K562 treated with DMSO at 1 percent for 48 hours (cell line): ENCODE data around the gene PIGR. TPM values are rescaled to one million over a fixed set of nuclear protein-coding genes. Genes with fewer than 3 reads are reported as not detected.

Experiments
- total RNA-seq: library from RNA; unstranded; fragments of 300-600 nt; gene quantifications from 2 replicates; pipeline ENCODE4 v1.2.3, GENCODE V29; 2022; ENCODE audit warnings: low replicate concordance; ENCODE audit errors: extremely low read depth

PIGR gene
- total RNA-seq = not detected in 2 replicates

GRCh38 chr1:206946261-206946660 lies at the start of gene PIGR:
Gene PIGR, minus strand, starts transcription at chr1:206946466. Its CDS starts 5,935 bp downstream, at chr1:206940531.

GRCh38 chr1:206970446-206970845 lies 24.2 kb upstream of the PIGR start, which contains the start of gene FCAMR:
Gene FCAMR, minus strand, starts transcription at chr1:206970460. Its CDS starts 335 bp downstream, at chr1:206970125.

GRCh38 chr1:206921772-206922265 lies 24.4 kb downstream of the PIGR start, which contains the start of gene FCMR:
Gene FCMR, minus strand, starts transcription at chr1:206921941. Its CDS starts 87 bp downstream, at chr1:206921854.

GRCh38 chr1:206897175-206897574 lies 49.1 kb downstream of the PIGR start, which contains the start of gene IL24:
Gene IL24, plus strand, starts transcription at chr1:206897443. Its CDS starts 390 bp downstream, at chr1:206897833.

Other genes starting within 250 kb of the PIGR start
- not detected in 2 replicates for gene IL19, start 175.7 kb downstream of the PIGR start, total RNA-seq
- not detected in 2 replicates for gene IL10, start 174.0 kb downstream of the PIGR start, total RNA-seq
- not detected in 2 replicates for gene IL20, start 80.8 kb downstream of the PIGR start, total RNA-seq
- not detected in 2 replicates for gene IL24, start 49.0 kb downstream of the PIGR start, total RNA-seq
- not detected in 2 replicates for gene FCMR, start 24.5 kb downstream of the PIGR start, total RNA-seq
- gene FCAMR, start 24.0 kb upstream of the PIGR start, total RNA-seq = not detected in 2 replicates
- gene C1orf116, start 86.3 kb upstream of the PIGR start, total RNA-seq = not detected in 2 replicates
- gene YOD1, start 104.7 kb upstream of the PIGR start, total RNA-seq = not detected in 2 replicates
- gene PFKFB2, start 106.8 kb upstream of the PIGR start, total RNA-seq = not detected in 2 replicates
- gene C4BPB, start 142.4 kb upstream of the PIGR start, total RNA-seq = not detected in 2 replicates
- not detected in 2 replicates for gene C4BPA, start 157.8 kb upstream of the PIGR start, total RNA-seq